ENCODE data around the gene M6PR.
"Not testable (repeated sequence)": the region's sequence is repeated elsewhere in the genome, so short reads cannot be mapped to it uniquely, and the experiment has no call there.

DNA sequence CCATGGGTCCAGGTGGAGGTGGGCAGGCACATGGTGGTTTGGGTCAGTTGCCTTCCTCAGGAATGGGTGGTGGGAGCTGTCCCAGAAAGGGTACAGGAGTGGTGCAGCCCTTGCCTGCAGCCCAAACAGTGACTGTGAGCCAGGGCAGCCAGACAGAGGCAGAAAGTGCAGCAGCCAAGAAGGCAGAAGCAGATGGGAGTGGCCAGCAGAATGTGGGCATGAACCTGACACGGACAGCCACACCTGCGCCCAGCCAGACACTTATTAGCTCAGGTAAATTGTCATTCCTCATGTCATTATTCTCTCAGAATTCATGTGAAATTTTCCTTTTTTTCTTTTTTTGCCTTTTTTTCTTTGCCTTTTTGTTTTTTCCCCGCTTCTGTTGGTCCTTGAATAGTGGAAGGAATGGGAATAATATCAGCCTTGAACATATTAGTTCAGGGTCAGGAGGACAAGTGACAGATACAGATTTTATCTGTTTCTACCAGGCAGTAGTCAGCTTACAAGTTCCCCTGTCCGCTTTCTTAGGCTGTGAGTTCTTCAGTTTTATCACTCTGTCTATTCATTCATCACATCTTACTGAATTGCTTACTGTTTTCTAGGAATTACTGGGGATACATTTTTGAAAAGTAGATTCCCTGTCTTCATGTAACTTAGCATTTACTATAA, 18.7 kb downstream of the M6PR start:
- TF ChIP-seq, protein P1, sequence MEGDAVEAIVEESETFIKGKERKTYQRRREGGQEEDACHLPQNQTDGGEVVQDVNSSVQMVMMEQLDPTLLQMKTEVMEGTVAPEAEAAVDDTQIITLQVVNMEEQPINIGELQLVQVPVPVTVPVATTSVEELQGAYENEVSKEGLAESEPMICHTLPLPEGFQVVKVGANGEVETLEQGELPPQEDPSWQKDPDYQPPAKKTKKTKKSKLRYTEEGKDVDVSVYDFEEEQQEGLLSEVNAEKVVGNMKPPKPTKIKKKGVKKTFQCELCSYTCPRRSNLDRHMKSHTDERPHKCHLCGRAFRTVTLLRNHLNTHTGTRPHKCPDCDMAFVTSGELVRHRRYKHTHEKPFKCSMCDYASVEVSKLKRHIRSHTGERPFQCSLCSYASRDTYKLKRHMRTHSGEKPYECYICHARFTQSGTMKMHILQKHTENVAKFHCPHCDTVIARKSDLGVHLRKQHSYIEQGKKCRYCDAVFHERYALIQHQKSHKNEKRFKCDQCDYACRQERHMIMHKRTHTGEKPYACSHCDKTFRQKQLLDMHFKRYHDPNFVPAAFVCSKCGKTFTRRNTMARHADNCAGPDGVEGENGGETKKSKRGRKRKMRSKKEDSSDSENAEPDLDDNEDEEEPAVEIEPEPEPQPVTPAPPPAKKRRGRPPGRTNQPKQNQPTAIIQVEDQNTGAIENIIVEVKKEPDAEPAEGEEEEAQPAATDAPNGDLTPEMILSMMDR (IDR thresholded peaks at IDR 0.05 in 8 of 11, conservative IDR thresholded peaks at IDR 0.05 in 3 of 11), result not testable (repeated sequence)
- TF ChIP-seq POLR2A, POLR2AphosphoS5 (IDR thresholded peaks at IDR 0.05): not testable (repeated sequence)
